GM19193 (cell line): ENCODE results near the gene SLC12A4.

Experiments
- POLR2A ChIP-seq: IDR thresholded peaks from 4 replicates; pipeline ENCODE4 v1.6.1; 2011; ENCODE audit not compliant: insufficient read depth, insufficient read length; ENCODE audit errors: extremely low read depth

The SLC12A4 gene

DNA sequence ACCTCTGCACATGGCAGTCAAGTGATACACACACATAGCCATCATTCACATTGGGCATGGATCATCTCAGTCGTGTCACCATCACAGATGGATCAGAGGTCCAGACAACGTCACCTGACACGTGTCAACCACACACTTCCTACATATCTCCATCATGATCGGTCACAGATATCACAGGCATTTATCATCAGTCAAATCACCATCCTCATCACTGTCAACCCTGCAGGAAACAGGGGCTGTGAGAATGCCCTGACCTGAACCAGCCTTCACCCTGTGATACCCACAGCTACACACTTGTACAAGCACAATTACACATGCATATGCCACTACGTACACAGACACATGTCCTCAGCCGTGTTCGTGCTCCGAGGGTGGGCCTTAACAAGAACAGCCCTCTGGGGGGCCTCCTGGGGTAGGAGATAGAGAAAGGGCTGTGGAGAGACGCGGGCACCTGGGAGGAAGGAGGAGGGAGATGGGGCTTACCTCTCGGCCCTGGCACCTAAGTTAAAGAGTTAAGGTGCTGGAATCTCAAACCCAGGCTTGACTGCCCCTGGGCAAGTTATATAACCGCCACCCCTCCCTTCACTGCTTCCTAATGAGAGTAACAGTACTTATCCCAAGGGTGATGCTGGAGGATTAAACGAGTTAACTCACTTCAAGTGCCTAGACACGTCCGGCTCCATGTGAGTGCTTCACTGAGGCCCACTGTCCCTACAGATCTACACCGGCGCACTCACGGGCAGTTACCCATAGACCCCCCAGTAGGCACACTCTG lies 1.1 kb downstream of the SLC12A4 start:
- no peak for TF ChIP-seq POLR2A

DNA sequence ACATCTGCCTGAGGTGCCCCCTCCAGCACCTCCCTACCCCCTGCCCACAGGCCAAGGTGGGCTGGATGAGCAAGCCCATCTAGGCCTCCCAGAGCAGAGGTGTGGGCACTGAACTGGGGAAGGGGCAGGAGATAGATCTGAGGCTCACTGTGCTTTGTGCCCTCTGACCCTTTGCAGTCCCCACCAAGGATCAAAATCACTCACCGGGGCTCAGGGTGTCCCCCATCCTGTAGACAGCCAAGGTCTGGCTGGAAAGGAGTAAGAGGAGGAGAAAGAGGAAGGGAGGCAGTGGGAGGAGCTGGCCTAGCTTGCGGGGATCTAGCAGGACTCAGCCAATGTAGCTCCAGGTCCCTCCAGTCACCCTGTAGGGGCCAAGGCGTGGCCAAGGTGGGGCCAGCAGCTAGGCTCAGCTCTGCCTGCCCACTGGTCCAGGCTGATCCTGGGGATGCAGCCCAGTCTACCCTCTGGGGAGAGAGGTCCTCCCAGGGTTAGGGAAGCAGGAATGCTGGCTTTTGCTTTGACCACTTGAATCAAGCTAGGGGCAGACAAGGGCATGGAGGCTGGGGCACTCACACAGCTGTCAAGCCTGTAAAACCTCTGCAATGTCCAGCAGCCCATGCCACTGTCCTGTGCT lies 1.8 kb downstream of the SLC12A4 start:
- TF ChIP-seq POLR2A, result no peak

DNA sequence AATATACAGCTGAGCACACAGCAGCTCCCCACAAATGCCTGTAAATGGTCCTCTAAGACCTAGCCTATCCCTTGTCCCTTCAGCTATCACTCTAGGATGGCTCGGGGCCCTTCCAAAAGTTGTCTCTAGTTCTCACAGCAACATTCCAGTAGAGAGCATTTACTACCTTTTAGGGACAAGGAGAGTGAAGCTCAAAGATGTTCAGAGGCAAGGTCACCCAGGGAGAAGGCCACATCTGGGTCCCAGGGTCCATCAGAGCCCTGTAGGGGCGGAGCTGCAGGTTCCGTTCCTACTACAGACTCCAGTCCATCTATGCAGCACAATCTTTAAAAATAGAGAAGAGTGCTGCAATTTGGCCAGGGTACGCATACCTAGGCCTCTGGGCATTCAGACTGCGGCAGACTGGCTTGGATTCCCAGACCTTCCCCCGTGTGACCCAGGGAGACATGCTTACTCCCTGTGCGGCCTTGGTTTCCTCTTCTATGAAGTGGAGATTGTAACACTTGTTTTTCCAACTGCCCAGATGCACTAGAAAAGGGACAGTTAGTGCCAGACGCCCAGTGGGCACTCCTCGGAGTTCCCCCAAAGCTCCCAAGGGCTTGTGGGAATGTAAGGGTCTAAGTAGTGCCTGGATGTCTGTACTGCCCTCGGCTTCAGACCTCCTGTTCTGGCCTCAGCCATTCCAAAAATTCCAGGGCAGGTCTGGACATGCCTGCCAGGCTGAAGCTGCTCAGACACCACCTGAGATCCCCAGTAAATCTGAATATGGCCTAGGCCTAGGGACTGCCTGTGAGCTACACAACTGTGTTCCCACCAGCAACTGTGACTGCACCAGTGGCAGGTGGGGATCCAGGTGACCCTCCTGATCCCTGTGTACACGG lies 2.5 kb downstream of the SLC12A4 start:
- no peak for TF ChIP-seq POLR2A

DNA sequence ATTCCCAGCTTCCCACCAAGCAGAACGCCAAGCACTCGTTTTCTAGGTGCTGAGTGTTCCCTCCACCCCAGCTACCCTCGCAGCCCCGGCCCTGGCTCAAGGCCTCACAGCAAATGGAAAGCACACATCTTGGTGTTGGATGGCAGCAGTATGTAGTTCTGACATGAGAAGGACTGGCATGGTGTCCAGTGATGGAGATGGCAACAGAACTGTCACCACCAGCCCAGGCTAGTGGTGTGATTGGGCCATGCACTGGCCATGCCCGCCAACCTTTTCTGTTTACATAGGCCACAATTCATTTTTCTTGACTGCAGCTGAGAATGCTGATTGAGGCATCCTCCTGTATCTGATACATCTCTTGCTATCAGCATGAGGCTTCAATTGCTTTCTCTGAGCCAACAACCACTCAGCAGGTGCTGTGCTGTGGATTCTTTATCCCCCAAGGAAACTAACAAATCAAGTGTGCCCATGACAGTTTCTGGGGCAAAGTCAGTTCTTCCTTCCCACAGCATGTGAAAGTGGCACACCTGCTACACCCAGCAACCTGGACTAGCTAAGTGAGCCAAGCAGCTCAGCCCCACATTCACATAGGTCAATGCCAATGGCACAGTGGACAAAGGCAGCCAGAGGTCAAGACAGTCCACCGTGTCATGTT lies 3.8 kb downstream of the SLC12A4 start:
- TF ChIP-seq POLR2A, result no peak

DNA sequence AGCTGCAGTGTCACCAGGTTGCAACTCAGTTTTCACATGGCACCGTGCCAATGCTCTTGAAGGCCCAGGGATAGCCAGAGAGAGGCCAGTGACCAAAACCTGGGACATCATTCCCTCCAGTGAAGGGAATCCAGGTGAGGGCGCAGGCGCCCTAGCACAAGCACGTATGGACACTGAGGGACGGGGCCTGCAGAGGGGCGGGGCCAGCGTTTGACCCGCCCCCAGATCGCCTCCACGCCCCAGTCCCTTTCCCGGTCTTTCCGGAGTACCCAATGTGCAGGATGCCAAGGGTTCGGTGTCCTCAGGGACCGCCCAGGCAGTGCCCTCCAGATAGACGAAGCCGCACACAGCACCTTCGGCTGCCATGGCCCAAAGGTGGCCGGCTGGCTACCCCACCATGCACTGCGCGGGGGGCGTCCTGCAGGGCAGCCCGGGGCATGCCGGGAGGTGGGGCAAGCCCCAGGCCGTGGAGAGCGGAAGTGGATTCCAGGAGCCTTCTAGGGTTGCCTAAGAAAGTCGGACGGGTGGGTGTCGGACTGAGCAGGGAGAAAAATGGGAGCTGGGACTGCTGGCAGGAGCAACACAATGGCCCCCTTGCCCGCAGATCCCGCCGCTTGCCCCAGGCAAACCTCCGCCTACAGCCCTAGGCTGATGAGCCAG lies 4.6 kb downstream of the SLC12A4 start:
- no peak for TF ChIP-seq POLR2A

DNA sequence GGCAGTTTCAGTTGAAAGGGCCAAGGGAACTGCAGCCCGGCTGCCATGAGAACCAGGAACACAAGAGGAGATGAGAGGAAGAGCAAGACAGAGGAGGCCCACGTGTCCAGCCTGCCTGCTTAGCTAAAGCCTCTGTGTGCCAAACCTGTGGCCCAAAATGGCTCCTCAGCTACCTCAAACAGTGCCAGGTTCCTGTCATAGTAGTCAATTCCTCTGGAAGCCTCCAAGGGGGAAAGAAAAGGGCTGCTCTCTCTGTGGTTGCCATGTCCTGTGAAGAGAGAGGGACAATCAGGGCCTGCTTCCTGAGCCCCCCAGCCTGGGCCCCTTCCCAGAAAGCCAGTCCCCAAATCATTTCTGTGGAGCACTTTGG lies 5.2 kb downstream of the SLC12A4 start:
- TF ChIP-seq POLR2A, result no peak

DNA sequence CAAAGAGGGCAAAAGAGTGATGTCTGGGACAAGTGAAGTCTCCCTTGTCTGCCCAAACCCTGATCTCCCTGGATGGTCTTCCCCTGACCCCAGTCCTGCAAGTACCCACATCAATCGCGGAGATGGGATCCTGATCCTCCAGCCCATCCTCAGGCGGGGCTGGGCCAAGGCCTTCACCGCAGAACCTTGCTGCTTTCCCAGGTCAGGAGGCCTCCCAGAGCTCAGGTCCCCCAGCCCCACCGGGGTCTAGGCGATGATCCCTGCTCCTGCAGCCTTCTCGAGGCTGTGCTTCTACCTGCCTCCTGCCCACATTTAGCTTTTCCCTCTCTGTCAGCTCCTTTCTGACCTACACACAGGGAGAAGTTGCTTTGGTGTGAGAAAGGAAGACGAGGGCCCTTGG lies 6.3 kb downstream of the SLC12A4 start:
- no peak for TF ChIP-seq POLR2A

DNA sequence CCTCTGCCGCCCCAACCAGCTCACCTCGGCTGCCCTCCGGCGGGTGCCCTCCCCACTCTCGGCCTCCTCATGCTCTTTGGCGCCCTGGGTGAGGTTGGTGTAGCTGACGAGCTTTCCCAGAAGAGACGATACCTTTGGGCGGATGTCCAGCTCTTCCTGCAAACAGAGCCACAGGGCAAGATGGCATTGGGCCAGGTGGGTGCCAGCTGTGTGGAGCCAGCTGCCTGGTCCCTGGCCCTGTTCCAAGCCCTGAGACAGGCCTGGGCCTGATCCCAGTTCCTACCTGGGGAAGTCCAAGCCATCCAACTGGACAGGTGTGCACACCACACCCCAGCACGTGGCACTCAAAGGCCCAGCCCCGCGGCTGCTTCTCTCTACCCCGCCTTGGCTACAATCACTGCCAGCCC lies 6.9 kb downstream of the SLC12A4 start:
- no peak for TF ChIP-seq POLR2A

DNA sequence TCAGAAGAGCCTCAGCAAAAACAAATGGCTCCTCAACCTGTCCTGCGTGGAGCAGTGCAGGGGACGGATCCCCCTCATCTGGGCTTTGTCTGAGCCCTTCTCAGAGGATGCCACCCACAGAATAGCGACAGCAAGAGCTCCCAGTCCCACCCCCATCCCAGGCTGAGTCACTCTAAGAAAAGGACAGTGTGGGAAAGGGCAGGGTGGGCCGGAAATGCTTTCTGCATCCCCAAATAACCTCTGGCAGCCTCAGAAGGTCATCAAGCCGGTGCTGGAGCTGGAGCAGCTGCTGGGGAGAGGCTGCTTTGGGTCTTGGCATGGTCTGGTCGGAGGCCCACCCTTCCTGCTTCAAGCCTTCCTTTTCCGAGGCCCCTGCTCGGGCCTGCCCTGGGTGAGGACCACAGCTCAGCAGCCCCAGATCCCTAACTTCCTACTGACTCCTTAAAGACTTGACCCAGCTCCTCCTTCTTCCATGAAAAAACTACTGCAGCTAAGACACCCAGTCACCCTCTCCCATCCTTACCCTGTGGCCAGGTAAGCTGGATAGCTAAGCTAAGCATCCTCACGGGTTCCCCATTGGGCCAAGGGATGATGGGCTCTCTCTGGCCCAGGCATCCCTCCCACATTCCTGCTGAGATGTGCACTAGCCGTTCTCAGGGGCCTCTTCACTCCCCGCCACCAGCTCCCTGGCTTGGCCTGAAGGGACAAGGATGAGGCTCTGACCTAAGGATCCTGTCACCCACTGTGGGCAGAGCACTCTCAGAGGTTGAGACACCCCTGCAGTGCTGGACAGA lies 8.7 kb downstream of the SLC12A4 start:
- TF ChIP-seq POLR2A, result no peak

DNA sequence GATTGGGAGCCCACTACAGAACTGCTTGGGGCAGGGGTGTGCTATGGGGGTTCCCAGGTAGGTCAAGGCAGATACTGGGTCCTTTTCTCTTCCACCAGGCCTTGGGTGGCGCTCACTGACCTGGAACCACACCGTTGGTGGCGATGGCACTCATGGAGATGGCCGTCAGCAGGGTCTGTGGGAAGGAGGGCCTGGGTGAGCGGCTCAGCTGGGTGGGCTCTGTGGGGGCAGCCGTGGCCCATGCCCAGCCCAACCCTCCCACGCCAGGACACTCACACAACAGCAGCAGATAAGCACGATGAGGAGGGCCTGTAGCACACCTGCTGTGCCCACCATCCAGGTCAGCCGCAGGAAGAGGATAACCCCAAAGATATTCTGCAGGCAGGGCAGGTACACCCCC lies 10.8 kb downstream of the SLC12A4 start:
- TF ChIP-seq POLR2A, result no peak

DNA sequence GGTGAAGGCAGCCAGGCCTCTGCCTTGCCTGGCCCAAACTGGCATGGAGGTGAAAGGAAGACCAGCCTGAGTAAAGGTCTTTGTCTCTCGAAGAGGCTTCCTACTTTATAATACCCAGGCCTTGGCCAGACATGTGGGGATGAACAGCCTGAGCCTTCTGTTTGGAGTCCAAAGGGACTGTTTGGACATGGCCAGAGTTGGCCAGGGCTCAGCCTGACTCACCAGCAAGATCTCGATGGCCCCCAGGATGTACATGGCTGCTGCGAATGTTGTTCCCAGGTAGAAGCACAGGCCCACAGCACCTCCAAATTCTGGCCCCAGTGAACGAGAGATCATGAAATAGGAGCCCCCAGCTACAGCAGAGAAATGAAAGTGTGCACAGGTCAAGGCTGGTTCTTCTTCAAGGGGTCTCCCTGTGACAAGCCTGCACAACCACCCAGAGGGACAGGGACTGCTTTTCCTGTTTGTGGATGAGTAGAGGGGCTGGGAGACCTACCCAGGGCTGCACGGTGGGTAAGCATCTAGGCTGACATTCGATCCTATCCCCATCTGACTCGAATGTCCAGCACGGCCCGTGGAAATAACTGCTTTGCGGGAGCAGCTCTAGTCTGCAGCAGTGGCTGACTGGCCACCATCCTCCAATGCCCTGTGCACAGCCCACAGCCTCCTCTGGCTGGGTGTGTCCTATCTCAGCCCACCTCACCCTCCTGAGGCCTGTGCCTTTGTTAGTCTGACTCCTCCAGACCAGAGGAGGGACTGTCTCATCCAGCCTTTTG lies 13.8 kb downstream of the SLC12A4 start:
- no peak for TF ChIP-seq POLR2A

DNA sequence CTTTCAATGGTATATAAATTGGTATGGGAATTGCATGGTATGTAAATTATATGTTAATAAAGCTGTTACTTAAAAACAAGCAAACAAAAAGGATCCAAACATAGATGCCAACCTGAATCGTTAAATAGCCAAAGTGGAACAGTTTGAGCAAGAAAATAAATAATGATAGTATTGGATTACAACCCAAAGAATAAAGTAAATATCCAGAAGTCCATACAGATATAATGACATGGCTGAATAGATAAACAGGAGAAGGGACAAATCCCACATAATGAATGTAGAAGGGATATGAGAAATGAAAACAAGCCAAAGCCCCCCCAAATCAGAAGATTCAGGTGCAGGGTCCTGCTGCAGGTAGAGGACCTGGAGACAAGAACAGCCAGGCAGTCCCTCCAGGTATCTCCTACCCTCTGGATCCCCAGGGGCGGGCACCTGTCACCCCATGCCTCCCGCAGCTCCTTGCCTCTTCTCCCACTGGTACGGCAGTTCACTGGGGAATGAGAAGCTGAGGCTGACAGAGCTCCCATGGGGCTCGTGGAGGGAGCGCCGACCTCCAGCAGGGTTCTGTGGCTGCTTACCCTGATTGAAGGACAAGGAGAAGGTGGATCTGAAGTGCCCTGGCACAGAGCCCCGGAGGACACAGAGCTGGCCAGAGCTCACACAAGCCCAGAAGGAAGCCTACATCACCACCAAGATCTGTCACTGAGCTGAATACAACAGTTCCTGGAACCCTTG lies 14.6 kb downstream of the SLC12A4 start:
- TF ChIP-seq POLR2A, result no peak

DNA sequence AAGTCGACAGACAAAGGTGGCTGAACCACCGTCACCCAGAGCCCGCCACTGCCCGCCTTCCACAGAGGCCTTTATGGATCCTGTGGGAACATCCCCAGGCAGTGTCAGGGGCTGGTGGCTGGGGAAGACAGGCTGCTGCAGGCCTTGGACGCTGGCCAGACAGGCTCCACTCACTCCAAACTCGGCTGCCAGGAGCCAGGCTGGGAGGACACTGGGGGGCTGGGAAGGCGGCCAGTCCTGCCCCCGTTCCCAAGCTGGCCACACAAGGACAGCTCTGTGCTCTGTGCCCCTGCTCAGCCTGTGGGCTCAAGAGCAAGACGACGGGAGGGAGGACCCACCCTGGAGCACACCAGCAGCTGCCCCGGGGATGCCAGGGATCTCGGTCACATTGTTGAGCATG lies 17.0 kb downstream of the SLC12A4 start:
- no peak for TF ChIP-seq POLR2A

DNA sequence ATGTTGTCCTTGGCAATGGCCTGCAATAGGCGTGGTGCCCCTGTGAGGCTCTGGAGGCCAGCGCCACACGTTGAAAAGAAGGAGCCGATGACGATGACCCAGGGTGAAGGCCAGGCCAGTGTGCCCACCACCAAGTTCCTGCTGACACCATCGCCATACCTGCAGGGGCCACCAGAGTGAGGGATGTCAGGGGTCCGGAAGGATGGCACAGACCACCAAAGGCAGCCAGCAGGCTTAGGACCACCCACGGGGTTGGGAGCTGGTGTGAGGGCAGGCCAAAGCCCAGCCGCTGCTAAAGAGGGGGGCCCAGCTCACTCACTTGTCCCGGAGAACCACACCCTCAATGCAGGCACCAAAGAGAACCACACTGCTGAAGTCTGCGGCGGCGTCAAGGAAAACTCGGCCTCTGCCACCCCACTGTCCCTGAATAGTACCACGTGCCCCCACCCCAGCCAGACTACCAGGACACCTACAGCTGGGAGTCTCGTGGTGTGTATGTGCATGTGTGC lies 18.0 kb downstream of the SLC12A4 start:
- no peak for TF ChIP-seq POLR2A
